Activated CD8-positive, alpha-beta T cell treated with anti-CD3 and anti-CD28 coated beads for 36 hours (primary cell): ENCODE data around the gene UGT2B17. TPM values are rescaled to one million over a fixed set of nuclear protein-coding genes. Genes with fewer than 3 reads are reported as not detected.

ENCODE experiments used
- ATAC-seq: fragments of 200-7000 bp; cut with Tn5 transposase; one replicate; pipeline ENCODE4 v1.10.0; 2021; ENCODE audit warnings: mild to moderate bottlenecking, moderate library complexity
- CTCF ChIA-PET: fragments of 350-600 bp; sonication (Branson Sonifier 250); formaldehyde crosslinking; loops from one replicate; lab custom pipeline; 2021; ENCODE audit warnings: antibody characterized with exemption; lab: Charles Lee
- POLR2A ChIA-PET: fragments of 350-600 bp; sonication (Branson Sonifier 250); formaldehyde crosslinking; loops from one replicate; lab custom pipeline; 2021; ENCODE audit warnings: antibody characterized with exemption; lab: Charles Lee
- DNase-seq: peaks from one replicate; pipeline ENCODE4 v3.0.0-alpha.2; 2020
- H3K27ac Mint-ChIP-seq: one replicate; pipeline ENCODE4 v1.8.0; 2021; ENCODE audit warnings: mild to moderate bottlenecking, mixed read lengths
- H3K27me3 Mint-ChIP-seq: one replicate; pipeline ENCODE4 v1.8.0; 2021; ENCODE audit warnings: mixed read lengths
- H3K36me3 Mint-ChIP-seq: one replicate; pipeline ENCODE4 v1.8.0; 2021; ENCODE audit warnings: low read depth, mixed read lengths
- H3K4me1 Mint-ChIP-seq: one replicate; pipeline ENCODE4 v1.8.0; 2021; ENCODE audit warnings: low read depth, mixed read lengths
- H3K4me3 Mint-ChIP-seq: one replicate; pipeline ENCODE4 v1.8.0; 2021; ENCODE audit warnings: mild to moderate bottlenecking, moderate library complexity, mixed read lengths
- H3K9me3 Mint-ChIP-seq: one replicate; pipeline ENCODE4 v1.8.0; 2021; ENCODE audit warnings: mixed read lengths
- CTCF ChIP-seq: fragments of 200-600 bp; IDR thresholded peaks from one replicate; pipeline ENCODE4 v1.8.0; 2022; ENCODE audit warnings: antibody characterized with exemption, mild to moderate bottlenecking
- intact Hi-C: fragments of 100-400 bp; cut with micrococcal nuclease; formaldehyde crosslinking; loops from one replicate; pipeline ENCODE4 v1.10.0; 2022
- total RNA-seq, 2 experiments: library from RNA; stranded (reverse); gene quantifications; one replicate each; pipeline ENCODE4 v1.2.3, GENCODE V29; 2021

UGT2B17 gene
- total RNA-seq, 2 experiments from 2014 or later: not detected

GRCh38 chr4:68606240-68606639 is 30.1 kb upstream of the UGT2B17 start:
- no peaks in the 10 kb centered on the region for H3K9me3 Mint-ChIP-seq
- no peaks in the 10 kb centered on the region for H3K36me3 Mint-ChIP-seq
- TF ChIP-seq CTCF: no peak
- intact Hi-C loops: no loop called here
- no peak overlapping the region for H3K27ac Mint-ChIP-seq
- H3K4me1 Mint-ChIP-seq: no peaks in the 10 kb centered on the region
- no peak for DNase-seq
- ChIA-PET CTCF (no interaction called here), POLR2A (no interaction called here)
- no peak overlapping the region for H3K4me3 Mint-ChIP-seq
- H3K27me3 Mint-ChIP-seq: peaks cover 2% of the 10 kb centered on the region
- ATAC-seq: no peak

GRCh38 chr4:68599150-68599549 is 23.0 kb upstream of the UGT2B17 start:
- no peaks in the 10 kb centered on the region for H3K9me3 Mint-ChIP-seq
- no peak for DNase-seq
- H3K27ac Mint-ChIP-seq: no peak overlapping the region
- H3K4me3 Mint-ChIP-seq: no peak overlapping the region
- CTCF ChIA-PET: no interaction called here
- POLR2A ChIA-PET: no interaction called here
- no peaks in the 10 kb centered on the region for H3K27me3 Mint-ChIP-seq
- no peak for ATAC-seq
- TF ChIP-seq CTCF: no peak
- H3K36me3 Mint-ChIP-seq: no peaks in the 10 kb centered on the region
- H3K4me1 Mint-ChIP-seq: no peaks in the 10 kb centered on the region
- intact Hi-C loops: no loop called here

- CTCF ChIA-PET: no interaction called here
- POLR2A ChIA-PET: no interaction called here
- TF ChIP-seq CTCF: no peak
- Mint-ChIP-seq H3K36me3 (no peaks in the 10 kb centered on the region), H3K4me3 (no peak overlapping the region), H3K27me3 (peaks cover 1% of the 10 kb centered on the region), H3K9me3 (no peaks in the 10 kb centered on the region), H3K4me1 (no peaks in the 10 kb centered on the region), H3K27ac (no peak overlapping the region)
- DNase-seq (no peak), ATAC-seq (no peak)
- intact Hi-C loops: no loop called here
Measured at GRCh38 chr4:68597482-68597881, 21.4 kb upstream of the UGT2B17 start.

GRCh38 chr4:68594678-68595077 is 18.6 kb upstream of the UGT2B17 start:
- ATAC-seq (no peak), DNase-seq (no peak)
- POLR2A ChIA-PET: no interaction called here
- Mint-ChIP-seq H3K4me3 (no peak overlapping the region), H3K9me3 (no peaks in the 10 kb centered on the region), H3K36me3 (no peaks in the 10 kb centered on the region), H3K27me3 (peaks cover 1% of the 10 kb centered on the region), H3K4me1 (no peaks in the 10 kb centered on the region), H3K27ac (no peak overlapping the region)
- no peak for TF ChIP-seq CTCF
- intact Hi-C loops: no loop called here
- CTCF ChIA-PET: no interaction called here

GRCh38 chr4:68593112-68593511 is 17.0 kb upstream of the UGT2B17 start:
- DNase-seq (no peak), ATAC-seq (no peak)
- intact Hi-C loops: no loop called here
- H3K4me3 Mint-ChIP-seq: no peak overlapping the region
- H3K36me3 Mint-ChIP-seq: no peaks in the 10 kb centered on the region
- POLR2A ChIA-PET: no interaction called here
- TF ChIP-seq CTCF: no peak
- H3K9me3 Mint-ChIP-seq: no peaks in the 10 kb centered on the region
- no peaks in the 10 kb centered on the region for H3K4me1 Mint-ChIP-seq
- CTCF ChIA-PET: no interaction called here
- H3K27ac Mint-ChIP-seq: no peak overlapping the region
- peaks cover 1% of the 10 kb centered on the region for H3K27me3 Mint-ChIP-seq
